Endothelial cell of umbilical vein (primary cell): ENCODE data around the gene SDK2. TPM values are rescaled to one million over a fixed set of nuclear protein-coding genes. Genes with fewer than 3 reads are reported as not detected.

ENCODE experiments used
- BruUV-seq: library from RNA; stranded (reverse); fragments of 400-500 nt; replicated peaks from 2 replicates; lab custom pipeline; 2021; lab: Mats Ljungman, UMichigan
- CTCF ChIA-PET: fragments of 300-600, 350-600 bp; sonication (Branson Sonifier 250); formaldehyde crosslinking; loops from one replicate; lab custom pipeline; 2021; ENCODE audit warnings: antibody characterized with exemption, inconsistent platforms; lab: Charles Lee
- POLR2A ChIA-PET: fragments of 300-600, 350-600 bp; sonication (Branson Sonifier 250); formaldehyde crosslinking; loops from one replicate; lab custom pipeline; 2021; ENCODE audit warnings: antibody characterized with exemption, inconsistent platforms; lab: Charles Lee
- DNase-seq: peaks from one replicate; pipeline ENCODE4 v3.0.0-alpha.2; 2011; ENCODE audit warnings: low read depth, low spot score
- FAIRE-seq: peaks from 2 replicates; lab custom pipeline; 2011; peaks lifted over from hg19 to GRCh38; lab: Jason Lieb, UNC
- H2AFZ ChIP-seq: 2 replicates; pipeline ENCODE4 v1.6.0; 2012; ENCODE audit warnings: low read depth, low read length, control low read depth, inconsistent platforms
- H3K27ac ChIP-seq: 2 replicates; pipeline ENCODE4 v1.5.1; 2011; ENCODE audit warnings: low read depth, mild to moderate bottlenecking, control low read depth, low read length, moderate library complexity; ENCODE audit not compliant: insufficient read depth
- H3K27me3 ChIP-seq, 2 experiments: 2 replicates each; pipeline versions ENCODE4 v1.6.0 to v1.6.1; 2011; ENCODE audit warnings: low read length in 2 of 2, mixed read lengths in 1 of 2; ENCODE audit not compliant: control insufficient read depth in 2 of 2, insufficient read depth in 2 of 2
- H3K36me3 ChIP-seq, 2 experiments: 2 replicates in 1 of 2; 3 replicates in 1 of 2; pipeline ENCODE4 v1.5.1; 2011; ENCODE audit warnings: low read length in 2 of 2, mild to moderate bottlenecking in 1 of 2, moderate library complexity in 1 of 2; ENCODE audit not compliant: control insufficient read depth in 2 of 2, insufficient read depth in 2 of 2; ENCODE audit errors: extremely low read depth in 1 of 2
- H3K4me1 ChIP-seq: 3 replicates; pipeline ENCODE4 v1.5.1; 2011; ENCODE audit warnings: mild to moderate bottlenecking, low read length; ENCODE audit not compliant: control insufficient read depth, insufficient read depth; ENCODE audit errors: extremely low read depth
- H3K4me2 ChIP-seq: 2 replicates; pipeline ENCODE4 v1.6.1; 2011; ENCODE audit warnings: low read length, control low read depth, mixed read lengths; ENCODE audit not compliant: insufficient read depth
- H3K4me3 ChIP-seq, 3 experiments: fragments of 200-600 bp in 1 of 3; sonication (generic), shearing (Covaris generic) in 1 of 3; replicated peaks in 1 of 3; 2 replicates each; pipeline ENCODE4 v1.5.1; 2011 to 2016; ENCODE audit warnings: control low read depth in 3 of 3, low read length in 3 of 3, mild to moderate bottlenecking in 2 of 3, inconsistent platforms in 1 of 3, low read depth in 1 of 3, moderate library complexity in 1 of 3; ENCODE audit not compliant: insufficient read depth in 1 of 3
- H3K79me2 ChIP-seq: 2 replicates; pipeline ENCODE4 v1.6.0; 2012; ENCODE audit warnings: low read length, inconsistent platforms; ENCODE audit not compliant: control insufficient read depth, insufficient read depth
- H3K9ac ChIP-seq: replicated peaks from 2 replicates; pipeline ENCODE3; 2011; ENCODE audit warnings: low read length, control low read depth; ENCODE audit not compliant: insufficient read depth; ENCODE audit errors: extremely low read depth
- H3K9me1 ChIP-seq: replicated peaks from 3 replicates; pipeline ENCODE4 v1.6.0; 2011; ENCODE audit warnings: mild to moderate bottlenecking, low read length; ENCODE audit not compliant: control insufficient read depth, insufficient read depth; ENCODE audit errors: extremely low read depth
- H3K9me3 ChIP-seq: replicated peaks from 2 replicates; pipeline ENCODE4 v1.5.1; 2012; ENCODE audit warnings: low read length, inconsistent platforms; ENCODE audit not compliant: control insufficient read depth, insufficient read depth
- H4K20me1 ChIP-seq: replicated peaks from 2 replicates; pipeline ENCODE3; 2011; ENCODE audit warnings: mild to moderate bottlenecking, low read length; ENCODE audit not compliant: control insufficient read depth, insufficient read depth; ENCODE audit errors: extremely low read depth
- EZH2 ChIP-seq: IDR thresholded peaks from 2 replicates; pipeline ENCODE4 v1.6.1; 2012; ENCODE audit warnings: borderline replicate concordance, low read depth, mild to moderate bottlenecking, moderate library complexity, low read length, inconsistent platforms; ENCODE audit not compliant: severe bottlenecking
- FOS ChIP-seq: IDR thresholded peaks from 2 replicates; pipeline ENCODE4 v1.6.1; 2011; ENCODE audit warnings: mild to moderate bottlenecking, low read length, moderate library complexity, borderline replicate concordance; ENCODE audit not compliant: insufficient read depth
- GATA2 ChIP-seq: IDR thresholded peaks from 2 replicates; pipeline ENCODE4 v1.7.0; 2011; ENCODE audit warnings: low read depth, mild to moderate bottlenecking, moderate library complexity, mixed read lengths, low read length; ENCODE audit not compliant: insufficient read length, insufficient read depth
- JUN ChIP-seq: IDR thresholded peaks from 2 replicates; pipeline ENCODE4 v1.6.1; 2011; ENCODE audit warnings: borderline replicate concordance, low read depth; ENCODE audit not compliant: insufficient read length, insufficient read depth
- MYC ChIP-seq: IDR thresholded peaks from one replicate; pipeline ENCODE4 v1.6.1; 2011; ENCODE audit warnings: mild to moderate bottlenecking, low read depth, low read length
- POLR2A ChIP-seq: IDR thresholded peaks from 2 replicates; pipeline ENCODE4 v1.6.1; 2012; ENCODE audit warnings: low read depth, mild to moderate bottlenecking, control low read depth, low read length
- POLR2AphosphoS5 ChIP-seq: IDR thresholded peaks from 2 replicates; pipeline ENCODE4 v1.6.1; 2012; ENCODE audit warnings: low read depth, mild to moderate bottlenecking, control low read depth, low read length, moderate library complexity; ENCODE audit not compliant: insufficient read depth
- dilution Hi-C: fragments of 300-500 bp; cut with MboI; formaldehyde crosslinking; loops from one replicate; pipeline ENCODE4 v1.15.0; 2019; ENCODE audit warnings: low sequenced_read_pairs; ENCODE audit not compliant: extremely low pct_ligation_motif_present
- intact Hi-C: fragments of 100-400 bp; cut with micrococcal nuclease; formaldehyde crosslinking; loops from one replicate; pipeline ENCODE4 v1.10.0; 2022
- polyA plus RNA-seq, 4 experiments: library from polyadenylated mRNA; depleted of rRNA in 3 of 4; stranded (reverse) in 3 of 4; unstranded in 1 of 4; fragments of >200 nt; gene quantifications; 2 replicates each; pipeline versions ENCODE4 v1.2.1 to v1.2.3, GENCODE V29; 2011 to 2012; ENCODE audit warnings: missing spikeins in 1 of 4
- total RNA-seq: library from RNA; stranded (reverse); gene quantifications from 2 replicates; pipeline ENCODE4 v1.2.3, GENCODE V29; 2021
- TF ChIP-seq, protein P1 (sequence below), 2 donors: IDR thresholded peaks; 1 replicate in 1 of 2; 2 replicates in 1 of 2; pipeline ENCODE4 v1.5.1; 2011; ENCODE audit warnings: low read length in 2 of 2, mild to moderate bottlenecking in 2 of 2, moderate library complexity in 2 of 2, control low read depth in 1 of 2, inconsistent platforms in 1 of 2, low read depth in 1 of 2; ENCODE audit not compliant: insufficient read depth in 1 of 2; ENCODE audit errors: extremely low read depth in 1 of 2
- TF ChIP-seq, protein P2 (sequence below): IDR thresholded peaks from 2 replicates; pipeline ENCODE4 v1.6.1; 2011; ENCODE audit not compliant: insufficient read depth, insufficient read length

Gene SDK2
- total and polyA plus RNA-seq, 2 donors (not counting 3 experiments of a cell fraction or from before 2014, with no cell fraction given) = not detected

DNA sequence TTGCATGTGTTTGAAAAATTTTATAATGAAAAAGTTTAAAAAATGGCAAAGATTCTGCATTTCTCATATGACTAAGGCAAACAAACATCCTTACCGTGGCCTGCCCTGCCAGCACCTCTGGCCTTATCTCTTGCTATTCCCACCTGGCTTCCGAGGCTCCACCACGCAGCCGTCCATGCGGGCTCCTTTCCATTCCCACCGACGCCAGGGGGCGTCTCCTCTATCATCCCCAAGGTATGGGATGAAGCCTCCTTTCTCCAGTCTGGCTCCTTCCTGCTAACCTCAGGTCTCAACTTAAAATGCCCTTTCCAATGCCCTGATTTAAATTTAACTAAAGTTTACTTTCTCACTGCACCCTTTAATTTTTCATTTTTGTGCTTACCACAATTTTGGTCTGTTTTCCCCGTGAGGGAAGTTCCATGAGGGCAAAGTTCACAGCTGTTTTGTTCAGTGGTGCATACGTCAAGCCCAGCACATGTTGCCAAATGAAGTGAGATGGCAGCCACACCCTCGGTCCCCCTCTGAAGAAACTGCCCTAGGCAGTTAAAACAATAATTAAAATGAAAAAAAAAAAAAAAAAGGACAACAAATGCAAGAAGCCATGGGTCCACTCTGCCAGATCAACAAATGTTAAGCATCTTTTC is 13.3 kb upstream of the SDK2 start:
- H3K36me3 ChIP-seq = no peaks in the 10 kb centered on the region
- H3K9me1 ChIP-seq = no peaks in the 10 kb centered on the region
- H3K79me2 ChIP-seq = no peaks in the 10 kb centered on the region
- H4K20me1 ChIP-seq = no peaks in the 10 kb centered on the region
- no peaks in the 10 kb centered on the region for H3K9me3 ChIP-seq
- no peak overlapping the region for H3K9ac ChIP-seq
- FAIRE-seq (no peak), DNase-seq (no peak)
- no peak for TF ChIP-seq POLR2AphosphoS5
- TF ChIP-seq, protein P1, sequence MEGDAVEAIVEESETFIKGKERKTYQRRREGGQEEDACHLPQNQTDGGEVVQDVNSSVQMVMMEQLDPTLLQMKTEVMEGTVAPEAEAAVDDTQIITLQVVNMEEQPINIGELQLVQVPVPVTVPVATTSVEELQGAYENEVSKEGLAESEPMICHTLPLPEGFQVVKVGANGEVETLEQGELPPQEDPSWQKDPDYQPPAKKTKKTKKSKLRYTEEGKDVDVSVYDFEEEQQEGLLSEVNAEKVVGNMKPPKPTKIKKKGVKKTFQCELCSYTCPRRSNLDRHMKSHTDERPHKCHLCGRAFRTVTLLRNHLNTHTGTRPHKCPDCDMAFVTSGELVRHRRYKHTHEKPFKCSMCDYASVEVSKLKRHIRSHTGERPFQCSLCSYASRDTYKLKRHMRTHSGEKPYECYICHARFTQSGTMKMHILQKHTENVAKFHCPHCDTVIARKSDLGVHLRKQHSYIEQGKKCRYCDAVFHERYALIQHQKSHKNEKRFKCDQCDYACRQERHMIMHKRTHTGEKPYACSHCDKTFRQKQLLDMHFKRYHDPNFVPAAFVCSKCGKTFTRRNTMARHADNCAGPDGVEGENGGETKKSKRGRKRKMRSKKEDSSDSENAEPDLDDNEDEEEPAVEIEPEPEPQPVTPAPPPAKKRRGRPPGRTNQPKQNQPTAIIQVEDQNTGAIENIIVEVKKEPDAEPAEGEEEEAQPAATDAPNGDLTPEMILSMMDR (IDR thresholded peaks at IDR 0.05; ENCODE audit: extremely low read depth in 1 of 2, insufficient read depth in 1 of 2, low read depth in 1 of 2, low read length in 2 of 2) = no peak
- TF ChIP-seq, protein P2, sequence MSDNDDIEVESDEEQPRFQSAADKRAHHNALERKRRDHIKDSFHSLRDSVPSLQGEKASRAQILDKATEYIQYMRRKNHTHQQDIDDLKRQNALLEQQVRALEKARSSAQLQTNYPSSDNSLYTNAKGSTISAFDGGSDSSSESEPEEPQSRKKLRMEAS = no peak
- TF ChIP-seq MYC = no peak
- no peak for TF ChIP-seq POLR2A
- TF ChIP-seq GATA2 = no peak
- no peak for TF ChIP-seq FOS
- no peak for TF ChIP-seq EZH2
- TF ChIP-seq JUN = no peak
- H3K4me1 ChIP-seq = no peaks in the 10 kb centered on the region
- BruUV-seq = no TSS peak
- ChIA-PET CTCF (no interaction called here), POLR2A (no interaction called here)
- no peak overlapping the region for H2AFZ ChIP-seq
- no peak overlapping the region for H3K4me2 ChIP-seq
- H3K4me3 ChIP-seq = no peak overlapping the region
- no peaks in the 10 kb centered on the region for H3K27me3 ChIP-seq
- intact Hi-C loops (loop anchor here (2.0 kb wide), 1 partner anchor 519 kb away; no protein-coding TSS in a partner anchor), dilution Hi-C loops (no loop called here)
- no peak overlapping the region for H3K27ac ChIP-seq
